HG03442 (cell line): Measurements from ENCODE around the gene GSG1L.

Experiments used
- ATAC-seq: cut with Tn5 transposase; IDR thresholded peaks from one replicate; pipeline ENCODE4 v1.9.1; 2021; ENCODE audit warnings: mild to moderate bottlenecking, moderate library complexity; ENCODE audit not compliant: unreplicated experiment

GSG1L gene

DNA sequence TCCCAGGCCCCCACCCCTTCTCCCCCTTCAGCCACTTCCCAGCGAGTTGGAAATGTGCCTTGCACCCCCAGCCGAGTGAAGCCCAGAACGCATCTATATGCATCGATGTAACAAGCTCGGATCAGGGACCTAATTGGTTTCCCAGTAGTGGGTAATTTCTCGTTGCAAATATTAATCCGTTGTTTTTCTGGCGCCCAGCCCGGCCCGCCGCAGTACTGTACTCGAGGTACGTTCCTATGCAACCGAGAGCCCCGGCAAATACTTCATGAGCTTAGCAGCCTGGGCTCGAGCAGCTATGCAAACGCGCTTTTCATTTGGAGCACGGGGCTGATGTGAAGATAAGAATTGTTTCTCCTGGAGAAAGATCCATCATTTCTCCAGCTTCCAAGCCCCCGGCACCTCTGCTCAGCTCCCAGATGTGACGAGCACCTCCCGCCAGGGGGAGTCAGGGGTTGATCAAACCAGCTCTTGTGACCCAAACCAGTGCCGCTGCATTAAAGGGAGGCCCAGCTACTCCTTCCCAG is 283.8 kb downstream of the GSG1L start:
- no peak for ATAC-seq

- ATAC-seq, result no peak
Measured at GRCh38 chr16:27778926-27779570, 284.5 kb downstream of the GSG1L start.

DNA sequence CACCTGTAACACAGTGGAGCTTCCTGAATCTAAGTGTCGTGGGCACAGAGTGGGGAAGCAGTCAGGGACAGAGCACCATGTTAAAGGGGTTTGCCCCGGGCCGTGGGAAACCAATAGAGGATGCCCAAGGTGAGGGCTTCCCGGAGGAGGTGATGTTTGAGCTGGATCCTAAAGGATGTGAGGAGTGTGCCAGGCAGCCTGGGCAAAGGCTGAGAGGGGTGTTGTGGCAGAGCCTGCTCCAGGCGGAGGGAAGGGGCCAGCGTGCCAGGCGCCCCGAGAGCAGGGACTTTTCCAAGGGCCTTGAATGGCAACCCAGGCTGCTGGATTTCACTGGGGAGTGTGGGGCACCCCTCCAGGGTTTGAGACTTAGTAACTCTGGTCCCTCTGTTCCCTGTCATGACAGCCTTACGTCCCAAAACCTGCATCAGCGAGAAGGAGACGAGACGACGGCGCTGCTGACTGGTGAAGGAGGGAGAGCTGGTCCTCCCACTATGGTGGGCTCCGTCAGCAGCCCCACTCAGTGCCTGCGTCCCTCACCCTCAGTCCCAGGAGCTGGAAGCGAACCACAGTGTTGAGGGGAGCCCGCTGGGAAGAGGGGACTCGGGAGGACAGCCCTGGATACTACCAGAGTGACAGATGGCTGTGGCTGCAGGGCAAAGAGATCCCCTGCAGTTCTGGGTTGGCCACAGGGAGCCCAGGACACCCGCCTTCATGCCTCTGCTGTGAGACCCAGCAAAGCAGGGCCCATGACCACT is 285.2 kb downstream of the GSG1L start:
- no peak for ATAC-seq

GRCh38 chr16:27777527-27777926 is 286.0 kb downstream of the GSG1L start:
- no peak for ATAC-seq

DNA sequence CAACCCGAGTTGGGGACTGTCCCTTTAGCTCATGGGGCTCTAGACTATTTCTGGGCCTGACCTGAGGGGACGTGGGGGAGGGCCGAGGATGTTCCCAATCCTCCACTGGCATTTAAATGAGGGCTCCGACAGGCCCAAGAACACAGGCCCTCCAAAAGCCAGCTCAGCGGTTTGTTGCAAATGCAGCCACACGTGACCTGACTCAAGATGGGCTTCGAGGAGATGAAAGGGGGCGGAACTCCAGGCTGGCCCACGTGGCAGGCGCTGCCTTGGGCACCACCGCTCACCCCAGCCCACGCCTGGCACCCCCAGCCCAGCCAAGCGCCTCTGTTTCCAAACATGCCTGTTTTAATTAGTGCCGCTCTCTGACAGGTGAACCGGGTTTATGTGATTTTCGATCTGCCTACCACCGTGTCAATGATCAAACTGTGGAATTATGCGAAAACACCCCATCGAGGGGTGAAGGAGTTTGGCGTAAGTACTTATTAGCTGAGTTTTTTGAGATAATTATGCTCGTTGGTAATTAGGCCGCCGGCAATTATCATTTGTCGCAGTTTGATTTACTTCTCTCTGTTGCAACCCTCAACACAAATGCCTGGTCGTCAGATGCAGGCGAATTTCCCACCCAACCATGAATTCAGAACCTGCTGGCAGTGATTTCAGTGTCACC is 286.8 kb downstream of the GSG1L start:
- ATAC-seq, result no peak

DNA sequence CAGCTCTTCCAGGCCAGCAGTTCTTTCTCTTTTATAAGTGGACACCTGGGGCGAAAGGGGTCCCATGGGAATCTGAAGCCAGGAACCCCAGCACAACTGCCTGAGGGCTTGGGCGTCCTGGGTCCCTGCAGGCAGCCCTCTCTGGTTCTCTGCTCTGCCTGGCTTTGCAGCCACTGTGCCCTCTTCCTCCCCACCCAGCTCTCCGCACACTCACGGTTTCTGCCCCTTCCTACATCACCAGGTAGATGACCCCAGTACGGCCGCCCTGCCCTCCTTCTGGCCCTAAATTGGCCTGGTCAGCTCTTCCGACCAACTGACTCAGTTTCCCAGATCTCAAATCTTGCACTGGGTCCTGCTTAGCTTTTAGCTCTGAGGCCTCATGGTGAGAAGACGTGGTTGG is 288.3 kb downstream of the GSG1L start:
- ATAC-seq, result no peak

DNA sequence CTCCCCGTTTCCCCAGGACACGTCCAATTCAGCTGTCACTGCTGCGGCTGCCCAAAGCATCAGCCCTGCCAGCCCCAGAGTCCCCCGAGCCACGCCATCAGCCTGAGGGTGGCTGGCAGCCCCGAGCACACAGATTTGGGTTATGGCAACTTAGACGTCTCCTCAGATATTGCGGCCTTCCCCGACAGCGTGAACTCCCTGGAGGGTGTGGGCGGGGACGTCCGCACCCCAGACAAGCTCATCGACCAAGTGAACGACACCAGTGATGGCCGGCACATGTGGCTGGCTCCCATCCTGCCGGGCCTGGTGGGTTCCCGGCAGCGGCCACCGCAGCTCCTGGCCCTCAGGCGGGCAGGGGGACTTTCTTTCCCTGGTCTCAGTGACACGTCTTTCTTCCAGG is 288.7 kb downstream of the GSG1L start:
- ATAC-seq, result no peak

GRCh38 chr16:27773344-27773743 is 290.2 kb downstream of the GSG1L start:
- ATAC-seq, result no peak

DNA sequence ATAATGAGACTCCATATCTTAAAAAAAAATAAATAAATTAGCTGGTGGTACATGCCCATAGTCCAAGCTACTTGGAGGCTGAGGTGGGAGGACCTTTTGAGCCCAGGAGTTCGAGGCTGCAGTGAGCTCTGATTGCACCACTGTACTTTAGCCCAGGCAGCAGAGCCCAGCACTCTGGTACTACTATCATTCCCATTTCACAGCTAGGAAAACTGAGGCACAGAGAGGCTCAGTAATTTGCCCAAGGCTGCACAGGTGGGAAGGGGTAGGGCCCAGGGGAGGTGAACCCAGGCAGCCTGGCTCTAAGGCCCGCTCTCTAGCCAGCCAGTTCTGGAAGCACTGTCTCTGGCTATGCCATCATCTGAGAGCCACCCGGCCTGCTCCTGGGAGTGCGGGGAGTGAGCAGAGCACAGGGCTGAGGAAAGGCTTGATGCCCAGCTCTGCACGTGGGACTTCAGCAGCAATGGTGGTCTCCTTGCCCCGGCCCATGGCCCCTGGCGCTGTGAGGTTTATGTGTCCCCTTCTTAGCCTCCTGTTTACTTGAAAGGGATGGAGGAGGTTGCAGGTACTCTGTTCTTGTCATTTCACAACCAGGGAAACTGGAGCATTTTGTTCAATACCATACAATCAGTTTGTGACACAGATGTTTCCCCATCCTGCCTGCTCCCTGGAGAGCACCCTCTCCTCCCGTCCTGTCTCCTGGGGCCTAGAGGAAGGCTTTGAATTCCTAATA is 291.3 kb downstream of the GSG1L start:
- ATAC-seq, result no peak

DNA sequence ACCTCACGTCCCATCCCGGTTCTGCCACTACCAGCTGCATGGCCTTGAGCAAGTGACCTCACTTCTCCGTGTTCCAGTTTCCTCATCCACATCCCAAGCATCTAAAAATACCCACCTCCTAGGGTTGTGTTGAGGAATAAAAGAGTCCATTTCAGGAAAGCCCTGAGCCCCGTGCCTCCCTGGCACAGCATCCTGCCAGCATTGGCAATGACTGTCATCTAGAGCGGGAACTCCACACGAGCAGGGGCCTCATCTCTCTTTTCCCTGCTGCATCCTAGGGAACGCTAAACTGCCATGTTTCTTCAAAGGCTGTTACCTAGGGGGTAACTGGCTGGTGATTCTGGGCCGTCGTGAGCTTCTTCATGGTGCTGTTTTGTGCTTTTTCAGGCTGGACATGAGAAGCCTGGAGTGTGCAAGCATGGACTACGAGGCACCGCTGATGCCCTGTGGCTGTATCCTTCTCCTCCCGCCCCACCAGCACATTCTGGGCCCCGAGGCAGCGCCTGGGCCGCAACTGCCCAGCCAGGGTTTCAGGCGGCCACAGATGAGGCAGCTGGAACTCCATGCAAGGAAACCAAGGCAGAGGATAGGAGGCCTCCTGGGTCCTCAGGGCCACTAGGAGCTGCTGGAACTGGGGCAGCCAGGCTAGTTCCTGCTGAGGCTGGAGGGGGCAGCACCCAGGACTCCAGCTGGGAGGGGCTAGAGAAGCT is 292.2 kb downstream of the GSG1L start:
- no peak for ATAC-seq

GRCh38 chr16:27770271-27771196 is 293.0 kb downstream of the GSG1L start:
- ATAC-seq, result no peak

DNA sequence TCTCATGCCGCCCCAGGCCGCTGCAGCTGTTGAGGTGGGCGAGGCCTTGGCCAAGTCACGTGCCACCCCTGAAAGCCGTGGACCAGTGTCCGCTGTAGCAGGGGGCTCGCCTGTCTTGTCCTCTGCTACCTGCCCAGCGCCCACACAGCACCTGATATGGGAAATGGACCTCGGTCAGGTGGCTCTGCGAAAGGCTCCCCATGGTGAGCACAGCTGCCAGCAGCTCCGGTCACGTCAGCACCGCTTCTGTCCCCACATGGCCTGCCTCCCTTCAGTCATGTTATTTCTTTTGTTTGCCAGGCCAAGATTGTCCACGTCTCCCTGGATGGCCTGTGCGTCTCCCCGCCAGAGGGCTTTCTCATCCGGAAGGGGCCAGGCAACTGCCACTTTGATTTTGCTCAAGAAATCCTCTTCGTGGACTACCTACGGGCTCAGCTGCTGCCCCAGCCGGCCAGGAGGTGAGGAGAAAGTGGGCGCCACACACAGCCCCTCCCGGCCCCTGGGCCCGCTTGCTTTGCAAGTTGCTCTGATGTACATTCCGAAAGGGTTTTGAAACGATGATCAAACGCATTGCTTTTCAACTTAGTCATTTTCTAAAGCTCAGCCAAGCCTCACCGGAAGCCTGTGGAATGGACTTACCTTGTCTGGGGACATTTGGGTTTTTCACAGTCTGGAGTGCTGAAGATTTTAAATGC is 293.8 kb downstream of the GSG1L start:
- no peak for ATAC-seq

GRCh38 chr16:27768651-27769272 is 294.8 kb downstream of the GSG1L start:
- no peak for ATAC-seq

GRCh38 chr16:27767971-27768591 is 295.4 kb downstream of the GSG1L start:
- ATAC-seq, result no peak

GRCh38 chr16:27767081-27767480 is 296.4 kb downstream of the GSG1L start:
- ATAC-seq, result no peak

DNA sequence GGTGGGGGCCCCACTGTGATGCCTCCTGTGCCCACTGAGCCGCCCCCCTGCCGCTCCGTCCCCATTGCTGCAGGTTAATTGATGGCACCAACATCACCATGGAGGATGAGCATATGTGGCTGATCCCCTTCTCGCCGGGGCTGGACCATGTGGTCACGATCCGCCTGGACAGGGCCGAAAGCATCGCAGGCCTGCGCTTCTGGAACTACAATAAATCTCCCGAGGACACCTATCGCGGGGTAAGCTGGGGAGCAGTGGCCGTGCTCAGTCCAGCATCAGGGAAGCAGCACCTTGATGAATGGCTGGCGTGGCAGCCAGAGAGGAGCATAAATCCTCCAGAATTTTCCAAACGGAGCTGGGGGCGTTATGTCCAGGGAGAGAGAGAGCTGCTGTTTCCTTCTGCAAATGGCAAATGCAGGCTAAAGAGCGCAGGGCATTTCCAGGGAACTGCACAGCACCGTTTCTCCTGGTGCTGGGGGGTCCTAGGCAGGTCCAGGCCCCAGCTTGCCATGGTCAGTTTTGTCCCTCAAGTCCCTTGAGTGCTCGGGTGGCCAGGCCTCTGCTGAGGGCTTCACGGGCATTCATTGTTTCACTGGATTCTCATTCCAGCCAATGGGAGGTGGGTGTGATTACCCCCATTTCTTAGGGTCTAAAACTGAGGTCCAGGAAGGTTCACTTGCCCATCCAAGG is 297.1 kb downstream of the GSG1L start:
- ATAC-seq, result no peak

GRCh38 chr16:27764869-27765675 is 298.4 kb downstream of the GSG1L start:
- no peak for ATAC-seq
